Kidney (tissue), 14 donors: ENCODE data around the gene ACTRT2. TPM values are rescaled to one million over a fixed set of nuclear protein-coding genes. Genes with fewer than 3 reads are reported as not detected.

Experiments
- DNase-seq, 5 donors: peaks; one replicate each; pipeline ENCODE4 v3.0.0-alpha.2; 2013 to 2020
- FAIRE-seq: peaks from 2 replicates; lab custom pipeline; 2012; peaks lifted over from hg19 to GRCh38; lab: Jason Lieb, UNC
- H3K27ac ChIP-seq, 2 donors: one replicate each; pipeline ENCODE4 v1.7.0; 2013; ENCODE audit warnings: low read depth in 2 of 2, low read length in 2 of 2, inconsistent platforms in 1 of 2
- H3K27me3 ChIP-seq: one replicate; pipeline ENCODE4 v1.7.1; 2013; ENCODE audit warnings: low read length, inconsistent platforms; ENCODE audit not compliant: control insufficient read depth, insufficient read depth
- H3K36me3 ChIP-seq, 3 donors: one replicate each; pipeline versions ENCODE4 v1.7.0 to v1.7.1; 2013; ENCODE audit warnings: low read length in 3 of 3, control low read depth in 1 of 3, inconsistent platforms in 1 of 3; ENCODE audit not compliant: insufficient read depth in 3 of 3, control insufficient read depth in 2 of 3
- H3K4me1 ChIP-seq, 3 donors: one replicate each; pipeline versions ENCODE4 v1.7.0 to v1.7.1; 2013; ENCODE audit warnings: low read length in 3 of 3, inconsistent platforms in 1 of 3, low read depth in 1 of 3; ENCODE audit not compliant: control insufficient read depth in 2 of 3, insufficient read depth in 2 of 3
- H3K4me3 ChIP-seq, 3 donors: one replicate each; pipeline versions ENCODE4 v1.7.0 to v1.8.1; 2013; ENCODE audit warnings: low read length in 3 of 3, control low read depth in 1 of 3, inconsistent platforms in 1 of 3
- H3K9ac ChIP-seq, 3 donors: one replicate each; pipeline versions ENCODE4 v1.7.0 to v1.7.1; 2013; ENCODE audit warnings: low read length in 3 of 3, control low read depth in 1 of 3, inconsistent platforms in 1 of 3
- H3K9me3 ChIP-seq, 3 donors: one replicate each; pipeline versions ENCODE4 v1.7.0 to v1.7.1; 2013; ENCODE audit warnings: low read length in 3 of 3, control low read depth in 1 of 3, inconsistent platforms in 1 of 3; ENCODE audit not compliant: control insufficient read depth in 2 of 3, insufficient read depth in 1 of 3
- CTCF ChIP-seq: IDR thresholded peaks from 3 replicates; pipeline ENCODE4 v1.5.1; 2012; ENCODE audit warnings: mild to moderate bottlenecking, moderate library complexity, borderline replicate concordance; ENCODE audit not compliant: insufficient read depth; ENCODE audit errors: extremely low read depth
- intact Hi-C: fragments of 100-400 bp; cut with DNase I; formaldehyde crosslinking; loops from one replicate; pipeline ENCODE4 v1.11.1; 2022
- polyA plus RNA-seq: library from polyadenylated mRNA; stranded (reverse); fragments of 350-450 nt; fragmentation: Illumina TruSeq; extraction: RNeasy Lipid Tissue Mini Kit (QIAGEN cat#74804); gene quantifications from one replicate; pipeline ENCODE4 v1.2.3, GENCODE V29; 2014; ENCODE audit warnings: low read depth, low replicate concordance; ENCODE audit not compliant: insufficient read depth
- total RNA-seq: library from RNA; stranded (reverse); fragmentation: NEBNext Ultra II Directional; extraction: Animal tissue kit (Norgen Biotek cat#: 25700); gene quantifications from one replicate; pipeline ENCODE4 v1.2.1, GENCODE V29; 2021
- donor health status: control.
- donor health status: control.
- donor health status: control.
- donor health status: control.
- donor health status: control.
- donor health status: DM: yes; HTN: yes; CAD: no.
- donor health status: Normal renal cell carcinoma (clear cell type).

The ACTRT2 gene
- total and polyA plus RNA-seq, 2 donors from 2014 or later, result not detected

- Histone ChIP-seq H3K27me3 (no peaks in the 10 kb centered on the region), H3K27ac (no peak overlapping the region), H3K4me3 (no peak overlapping the region), H3K9ac (no peak overlapping the region), H3K4me1 (no peaks in the 10 kb centered on the region), H3K9me3 (peaks cover 0 to 5% (median 0%) of the 10 kb centered on the region in 3 donors), H3K36me3 (peaks cover 0 to 3% (median 0%) of the 10 kb centered on the region in 3 donors)
- FAIRE-seq (no peak), DNase-seq (peak in 3 of 5 donors; percentile 8 to 56 (median 21))
- no peak for TF ChIP-seq CTCF
- intact Hi-C loops, result no loop called here
Observed at GRCh38 chr1:3029481-3029961, 8.3 kb downstream of the ACTRT2 start.

GRCh38 chr1:3029991-3030662 lies 8.9 kb downstream of the ACTRT2 start:
- intact Hi-C loops, result no loop called here
- Histone ChIP-seq H3K27me3 (no peaks in the 10 kb centered on the region), H3K27ac (no peak overlapping the region), H3K36me3 (peaks cover 0 to 3% (median 0%) of the 10 kb centered on the region in 3 donors), H3K4me1 (no peaks in the 10 kb centered on the region), H3K9me3 (peaks cover 0 to 5% (median 0%) of the 10 kb centered on the region in 3 donors), H3K9ac (no peak overlapping the region), H3K4me3 (no peak overlapping the region)
- FAIRE-seq (no peak), DNase-seq (peak in 2 of 5 donors; percentile 30 to 63)
- TF ChIP-seq CTCF, result no peak

- H3K9me3 ChIP-seq, result peaks cover 0 to 4% (median 0%) of the 10 kb centered on the region in 3 donors
- H3K4me3 ChIP-seq, result no peak overlapping the region
- H3K36me3 ChIP-seq, result peaks cover 0 to 3% (median 0%) of the 10 kb centered on the region in 3 donors
- no peaks in the 10 kb centered on the region for H3K4me1 ChIP-seq
- TF ChIP-seq CTCF, result no peak
- peak in 2 of 5 donors; percentile 26 to 58 for DNase-seq
- FAIRE-seq, result no peak
- no peak overlapping the region for H3K27ac ChIP-seq
- H3K9ac ChIP-seq, result no peak overlapping the region
- intact Hi-C loops, result no loop called here
- no peaks in the 10 kb centered on the region for H3K27me3 ChIP-seq
Observed at GRCh38 chr1:3030663-3031381, 9.6 kb downstream of the ACTRT2 start.
